ENCODE measurements around the gene CYB561A3.
"Not testable (repeated sequence)": the region's sequence is repeated elsewhere in the genome, so short reads cannot be mapped to it uniquely, and the experiment has no call there.

GRCh38 chr11:61383859-61384258 lies 22.2 kb upstream of the CYB561A3 start:
- TF ChIP-seq ZNF565 (CRISPR knock-in tag; conservative IDR thresholded peaks at IDR 0.05; ENCODE audit: low read depth); RARB (CRISPR knock-in tag; IDR thresholded peaks at IDR 0.05); ZC3H10 (CRISPR knock-in tag; IDR thresholded peaks at IDR 0.05); CSDC2 (CRISPR knock-in tag; IDR thresholded peaks at IDR 0.05); TOX (CRISPR knock-in tag; IDR thresholded peaks at IDR 0.05; ENCODE audit: borderline replicate concordance); ZFP30 (CRISPR knock-in tag; IDR thresholded peaks at IDR 0.05); SNAI2 (CRISPR knock-in tag; IDR thresholded peaks at IDR 0.05); PATZ1 (CRISPR knock-in tag; IDR thresholded peaks at IDR 0.05; ENCODE audit: borderline replicate concordance); CSRNP3 (CRISPR knock-in tag; IDR thresholded peaks at IDR 0.05); ZNF8 (CRISPR knock-in tag; IDR thresholded peaks at IDR 0.05); ZFP3 (CRISPR knock-in tag; IDR thresholded peaks at IDR 0.05): not testable (repeated sequence)
